Suppressor macrophage treated with lipopolysaccharide for 1 hour (primary cell): ENCODE data around the gene F3.
"Not testable (repeated sequence)": the region's sequence is repeated elsewhere in the genome, so short reads cannot be mapped to it uniquely, and the experiment has no call there.

Source experiments
- DNase-seq, 3 donors: peaks; one replicate each; pipeline ENCODE4 v3.0.0-alpha.2; 2020 to 2022

Gene F3

GRCh38 chr1:94541246-94542087 is at the start of gene F3:
Gene F3 (minus strand): TSS chr1:94541759. CDS start chr1:94541636, 123 bp downstream.
- peak; percentile 96 to 99 (median 98) for DNase-seq

GRCh38 chr1:94590203-94591137 is 48.9 kb upstream of the F3 start:
- DNase-seq: peak; percentile 41 to 56 (median 55)

GRCh38 chr1:94589728-94590127 is 48.2 kb upstream of the F3 start:
- no peak for DNase-seq

GRCh38 chr1:94582565-94582964 is 41.0 kb upstream of the F3 start:
- no peak for DNase-seq

- DNase-seq: no peak
Observed at GRCh38 chr1:94580367-94581115, 39.0 kb upstream of the F3 start.

- no peak for DNase-seq
Observed at GRCh38 chr1:94579876-94580294, 38.3 kb upstream of the F3 start.

GRCh38 chr1:94578856-94579255 is 37.3 kb upstream of the F3 start:
- no peak for DNase-seq

GRCh38 chr1:94573917-94574316 is 32.4 kb upstream of the F3 start:
- DNase-seq: not testable (repeated sequence)

- DNase-seq: no peak
Observed at GRCh38 chr1:94572780-94573179, 31.2 kb upstream of the F3 start.

- DNase-seq: not testable (repeated sequence)
Observed at GRCh38 chr1:94570965-94571364, 29.4 kb upstream of the F3 start.

- not testable (repeated sequence) for DNase-seq
Observed at GRCh38 chr1:94568806-94569205, 27.2 kb upstream of the F3 start.

GRCh38 chr1:94567975-94568607 is 26.5 kb upstream of the F3 start:
- DNase-seq: not testable (repeated sequence)

- DNase-seq: not testable (repeated sequence)
Observed at GRCh38 chr1:94566436-94566835, 24.9 kb upstream of the F3 start.

GRCh38 chr1:94565901-94566300 is 24.3 kb upstream of the F3 start:
- no peak for DNase-seq

GRCh38 chr1:94562519-94563260 is 21.1 kb upstream of the F3 start:
- no peak for DNase-seq

- no peak for DNase-seq
Observed at GRCh38 chr1:94560333-94560732, 18.8 kb upstream of the F3 start.

- no peak for DNase-seq
Observed at GRCh38 chr1:94559921-94560320, 18.4 kb upstream of the F3 start.

- no peak for DNase-seq
Observed at GRCh38 chr1:94555091-94555490, 13.5 kb upstream of the F3 start.

GRCh38 chr1:94554580-94554979 is 13.0 kb upstream of the F3 start:
- DNase-seq: no peak

- DNase-seq: no peak
Observed at GRCh38 chr1:94553931-94554330, 12.4 kb upstream of the F3 start.

GRCh38 chr1:94553323-94553730 is 11.8 kb upstream of the F3 start:
- peak in 1 of 3 donors; percentile 5 for DNase-seq
